DMS153 (cell line): ENCODE results near the gene POR.

ENCODE experiments used
- DNase-seq: peaks from one replicate; lab custom pipeline; 2025; lab: John Stamatoyannopoulos, UW

The POR gene

DNA sequence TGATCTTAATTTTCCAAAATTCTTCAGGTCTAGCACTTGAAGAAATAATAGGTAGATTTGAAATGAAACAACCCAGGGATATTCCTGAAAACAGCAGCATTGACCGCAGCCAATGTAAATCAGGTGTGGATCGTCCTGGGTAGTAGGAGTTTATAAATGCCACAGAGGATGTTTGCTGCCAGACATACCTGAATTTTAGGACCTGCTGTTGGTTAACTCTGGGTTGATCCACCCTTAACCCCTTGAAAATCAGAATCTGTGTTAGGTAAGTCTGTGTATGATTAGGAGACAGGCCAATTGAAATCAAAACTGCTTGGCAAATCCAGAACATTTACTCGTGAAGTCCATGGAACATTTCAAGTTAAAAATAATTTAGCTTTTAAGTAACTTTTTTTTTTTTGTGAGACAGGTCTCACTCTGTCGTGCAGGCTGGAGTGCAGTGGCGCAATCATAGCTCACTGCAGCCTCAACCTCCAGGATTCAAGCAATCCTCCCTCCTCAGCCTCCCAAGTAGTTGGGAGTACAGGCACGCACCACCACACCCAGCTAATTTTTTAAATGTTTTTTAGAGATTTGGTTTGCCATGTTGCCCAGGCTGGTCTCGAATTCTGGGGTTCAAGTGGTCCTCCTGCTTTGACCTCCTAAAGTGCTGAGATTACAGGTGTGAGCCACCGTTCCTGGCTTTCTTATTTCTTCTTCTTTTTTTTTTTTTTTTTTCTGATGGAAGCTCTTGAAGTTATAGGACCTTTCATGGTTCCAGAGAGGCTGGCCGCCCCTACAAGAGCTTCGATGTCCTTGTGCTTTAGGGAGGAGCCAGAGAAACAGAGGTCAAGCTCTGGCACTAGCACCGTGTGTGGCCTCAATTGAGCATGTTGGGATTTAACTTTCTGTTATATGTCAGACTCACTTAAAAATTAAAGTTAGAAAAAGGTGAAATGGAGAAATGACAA, 2.0 kb downstream of the POR start:
- DNase-seq, result no peak

DNA sequence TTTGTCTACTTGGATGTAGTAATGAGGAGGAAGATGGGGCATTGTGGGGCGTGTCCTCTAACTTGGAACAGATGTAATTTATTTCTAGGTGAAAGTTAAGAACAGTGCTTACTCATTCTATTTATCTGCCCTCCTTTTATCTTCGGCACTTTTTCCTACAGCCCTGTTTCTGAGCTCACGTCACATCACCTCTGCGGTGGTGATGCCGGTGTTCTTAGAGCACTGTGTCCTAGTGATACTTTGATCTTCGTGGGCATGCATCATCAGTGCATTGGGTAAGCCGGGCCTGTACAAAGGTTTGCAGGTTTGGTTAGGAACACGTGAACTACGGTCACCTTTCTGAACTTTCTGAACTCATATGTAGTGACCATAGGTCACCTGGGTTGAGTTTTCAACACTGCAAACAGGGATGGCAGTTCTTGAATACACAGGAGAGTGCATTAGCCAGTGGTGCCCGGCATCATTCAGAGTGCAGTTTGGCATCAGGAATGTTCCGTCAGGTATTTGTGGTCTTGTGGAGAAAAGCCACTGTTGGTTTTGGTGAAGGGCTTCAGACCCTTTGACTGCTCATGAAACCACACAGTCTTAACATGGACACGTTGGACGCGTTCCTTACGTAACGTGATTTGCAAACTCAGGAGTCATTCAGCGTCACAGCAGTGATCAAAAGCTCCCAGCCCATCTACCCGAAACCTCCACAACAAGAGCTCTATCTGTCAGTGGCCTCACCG, 5.6 kb downstream of the POR start:
- DNase-seq, result no peak

GRCh38 chr7:75921479-75921878, 6.5 kb downstream of the POR start:
- DNase-seq, result no peak

DNA sequence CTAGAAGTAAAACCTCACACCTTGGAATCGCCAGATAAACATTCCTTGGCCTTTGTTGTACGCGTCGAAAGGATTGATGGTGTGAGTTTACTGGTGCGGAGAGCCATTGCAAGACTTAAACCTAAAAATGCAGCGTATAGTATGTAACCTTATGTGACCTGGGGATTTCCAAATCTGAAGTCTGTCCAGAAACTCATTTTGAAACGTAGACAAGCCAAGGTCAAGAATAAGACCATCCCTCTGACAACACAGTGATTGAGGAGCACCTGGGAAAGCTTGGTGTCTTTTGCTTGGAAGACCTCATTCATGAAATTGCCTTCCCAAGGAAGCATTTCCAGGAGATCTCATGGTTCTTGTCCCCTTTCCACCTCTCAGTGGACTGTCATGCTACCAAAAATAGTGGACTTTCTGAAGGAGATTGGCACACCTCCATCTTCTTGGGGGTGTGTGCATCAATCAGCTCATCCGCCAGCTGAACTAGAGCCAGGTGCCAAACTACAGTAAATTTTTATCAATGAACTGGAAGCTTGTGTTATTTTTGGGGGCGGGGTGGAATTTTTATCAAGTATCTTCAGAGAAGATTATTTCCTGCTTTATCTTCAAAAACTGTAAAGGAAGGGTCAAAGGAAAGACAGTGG, 8.1 kb downstream of the POR start:
- DNase-seq, result no peak

DNA sequence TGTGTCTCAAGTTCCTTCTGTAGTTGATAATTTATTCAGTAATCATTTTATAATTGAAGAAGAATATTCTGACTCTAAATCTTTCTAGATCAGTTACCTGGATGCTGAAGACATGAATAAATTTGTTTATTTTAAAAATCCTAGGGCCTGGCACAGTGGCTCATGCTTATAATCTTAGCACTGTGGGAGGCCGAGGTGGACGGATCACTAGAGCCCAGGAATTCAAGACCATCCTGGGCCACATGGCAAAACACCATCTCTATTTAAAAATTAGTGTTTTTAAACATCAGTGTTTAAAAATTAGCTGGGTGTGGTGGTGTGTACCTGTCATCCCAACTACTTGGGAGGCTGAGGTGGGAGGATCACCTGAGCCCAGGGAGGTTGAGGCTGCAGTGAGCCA, 9.3 kb downstream of the POR start:
- DNase-seq, result no peak

DNA sequence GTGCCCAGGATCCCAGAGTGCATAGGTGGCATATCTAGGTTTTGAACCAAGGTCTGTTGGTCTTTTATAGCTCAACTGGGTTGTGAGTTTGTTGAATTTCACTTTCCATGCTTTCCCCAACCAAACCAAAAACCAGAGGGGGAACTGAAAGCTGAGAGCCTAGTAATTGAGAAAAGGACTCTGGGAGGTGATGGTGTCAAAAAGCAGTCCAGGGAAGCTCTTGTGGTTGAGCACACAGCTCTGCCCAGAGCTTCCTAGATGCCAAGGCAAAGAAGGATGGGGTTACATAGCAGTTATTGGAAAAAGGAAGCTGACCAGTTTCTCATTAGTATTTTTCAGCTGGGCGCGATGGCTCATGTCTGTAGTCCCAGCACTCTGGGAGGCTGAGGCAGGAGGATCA, 9.9 kb downstream of the POR start:
- DNase-seq, result no peak

- no peak for DNase-seq
Observed at GRCh38 chr7:75925717-75926435, 10.9 kb downstream of the POR start.

DNA sequence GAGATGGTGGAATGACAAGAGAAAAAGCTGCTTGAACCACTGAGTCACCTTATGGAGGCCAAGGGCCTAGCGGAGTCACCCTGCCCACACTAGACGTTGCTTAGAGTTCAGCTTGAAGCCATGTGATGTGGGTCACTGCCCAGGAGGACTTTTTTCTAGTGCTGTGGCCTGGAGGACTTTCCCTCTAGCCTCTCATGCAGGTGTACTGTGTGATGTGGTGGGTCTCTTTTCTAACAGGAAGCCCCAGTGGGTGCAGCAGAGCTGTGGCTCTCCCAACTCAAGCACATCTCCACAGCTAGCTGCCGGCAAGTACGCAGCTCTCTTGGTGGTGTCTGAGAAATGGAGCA, 13.6 kb downstream of the POR start:
- no peak for DNase-seq

DNA sequence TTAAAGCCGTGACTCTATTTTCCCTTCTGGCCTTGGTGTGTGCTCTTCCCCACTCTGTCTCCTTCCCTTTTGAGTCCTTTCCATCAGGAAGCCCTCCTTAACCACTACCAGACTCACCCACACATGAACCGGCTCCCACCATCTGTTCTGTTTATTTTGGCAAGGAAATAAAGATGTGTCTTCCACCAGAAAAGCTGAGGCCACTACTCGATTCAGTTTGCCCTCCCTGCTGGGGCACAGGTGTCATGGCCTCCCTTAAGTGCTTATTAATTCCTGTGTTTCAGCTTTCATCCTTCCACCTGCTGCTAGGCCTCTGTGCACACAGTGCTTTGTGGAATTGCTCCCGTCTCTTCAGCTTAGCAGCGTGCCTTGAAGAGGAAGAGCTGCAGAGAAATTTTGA, 16.7 kb downstream of the POR start:
- DNase-seq, result peak; percentile 86

DNA sequence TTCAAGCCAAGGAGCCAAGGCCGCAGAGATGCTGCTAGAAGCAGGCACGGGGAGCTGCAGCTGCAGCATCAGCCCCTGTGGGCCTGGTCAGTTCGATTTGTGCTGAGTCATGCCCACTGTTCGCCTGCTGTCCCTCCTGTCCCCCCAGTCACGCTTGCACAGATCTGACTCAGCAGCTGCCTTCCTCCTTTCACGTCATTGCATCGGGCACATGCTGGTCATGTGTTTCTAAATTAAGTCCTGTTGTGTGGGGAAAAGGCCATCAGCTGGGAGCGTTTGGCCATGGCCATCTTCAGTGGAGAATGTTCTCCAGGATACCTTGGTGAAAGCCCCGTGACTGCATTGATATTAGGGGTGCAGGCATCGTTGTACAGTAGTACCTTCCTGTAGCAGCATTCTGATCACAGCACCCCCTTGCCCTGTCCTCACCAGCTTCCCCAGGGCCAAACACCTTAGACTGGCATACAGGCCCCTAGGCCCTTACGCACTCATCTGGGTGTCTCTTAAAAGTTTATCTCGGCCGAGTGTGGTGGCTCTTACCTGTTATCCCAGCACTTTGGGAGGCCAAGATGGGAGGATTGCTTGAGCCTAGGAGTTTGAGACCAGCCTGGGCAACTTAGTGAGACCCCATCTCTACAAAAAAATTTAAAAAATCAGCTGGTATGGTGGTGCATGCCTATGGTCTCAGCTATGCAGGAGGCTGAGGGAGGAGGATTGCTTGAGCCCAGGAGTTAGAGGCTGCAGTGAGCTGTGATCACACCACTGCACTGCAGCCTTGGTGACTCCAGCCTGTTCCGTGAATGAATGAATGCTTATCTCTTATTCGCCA, 23.2 kb downstream of the POR start:
- no peak for DNase-seq

DNA sequence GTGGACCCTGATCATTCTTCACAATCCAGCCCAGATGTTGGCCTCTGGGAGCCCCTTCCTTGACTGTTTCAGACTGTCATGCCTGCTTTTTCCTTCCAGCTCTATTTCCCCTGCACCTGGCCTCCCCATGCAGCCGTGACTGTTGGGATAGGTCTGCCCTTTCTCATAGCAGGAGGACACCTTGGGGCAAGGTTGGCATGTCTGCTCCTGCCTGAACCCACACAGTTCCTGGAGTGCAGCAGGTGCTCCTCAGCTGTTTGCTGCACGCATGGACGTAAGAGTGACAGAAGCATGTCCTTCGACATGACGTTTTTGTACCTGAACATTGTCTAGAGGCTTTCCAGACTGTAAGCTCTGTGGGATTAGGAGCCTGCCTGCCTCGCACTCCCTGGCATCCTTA, 24.0 kb downstream of the POR start:
- DNase-seq, result no peak

DNA sequence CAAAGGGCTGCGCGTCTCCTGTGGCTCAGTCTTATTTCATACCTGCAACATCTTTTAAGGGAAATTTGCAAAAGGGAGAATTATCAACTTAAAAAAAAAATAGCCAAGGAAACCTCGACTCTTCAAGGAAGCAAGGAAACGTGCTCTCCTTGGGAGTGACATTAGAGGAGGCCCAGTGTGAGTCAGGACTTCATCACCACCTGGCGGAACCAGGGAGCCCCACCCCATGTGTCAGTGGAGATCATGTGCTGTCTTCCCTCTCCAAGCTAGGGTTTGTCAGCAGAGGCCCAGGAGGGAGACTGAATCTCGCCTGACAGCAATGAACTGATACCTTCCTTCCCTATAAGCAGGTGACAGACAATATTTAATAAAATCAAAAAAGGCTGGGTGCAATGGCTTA, 28.9 kb downstream of the POR start:
- DNase-seq, result no peak

DNA sequence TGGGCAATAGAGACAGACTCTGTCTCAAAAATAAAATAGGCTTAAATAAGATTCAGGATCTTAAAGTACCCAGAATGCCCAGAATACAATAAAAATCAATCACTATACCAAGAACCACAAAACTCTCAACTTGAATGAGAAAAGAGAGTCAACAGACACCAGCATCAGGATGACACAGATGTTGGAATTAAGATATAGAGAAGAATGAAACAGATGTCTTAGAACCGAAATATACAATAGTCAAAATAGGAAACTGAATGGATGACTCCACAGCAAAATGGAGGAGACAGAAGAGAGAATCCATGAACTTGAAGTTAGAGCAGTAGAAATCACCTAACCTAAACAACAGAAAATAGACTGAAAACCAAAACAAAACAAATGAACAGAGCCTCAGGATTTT, 29.6 kb downstream of the POR start:
- no peak for DNase-seq

DNA sequence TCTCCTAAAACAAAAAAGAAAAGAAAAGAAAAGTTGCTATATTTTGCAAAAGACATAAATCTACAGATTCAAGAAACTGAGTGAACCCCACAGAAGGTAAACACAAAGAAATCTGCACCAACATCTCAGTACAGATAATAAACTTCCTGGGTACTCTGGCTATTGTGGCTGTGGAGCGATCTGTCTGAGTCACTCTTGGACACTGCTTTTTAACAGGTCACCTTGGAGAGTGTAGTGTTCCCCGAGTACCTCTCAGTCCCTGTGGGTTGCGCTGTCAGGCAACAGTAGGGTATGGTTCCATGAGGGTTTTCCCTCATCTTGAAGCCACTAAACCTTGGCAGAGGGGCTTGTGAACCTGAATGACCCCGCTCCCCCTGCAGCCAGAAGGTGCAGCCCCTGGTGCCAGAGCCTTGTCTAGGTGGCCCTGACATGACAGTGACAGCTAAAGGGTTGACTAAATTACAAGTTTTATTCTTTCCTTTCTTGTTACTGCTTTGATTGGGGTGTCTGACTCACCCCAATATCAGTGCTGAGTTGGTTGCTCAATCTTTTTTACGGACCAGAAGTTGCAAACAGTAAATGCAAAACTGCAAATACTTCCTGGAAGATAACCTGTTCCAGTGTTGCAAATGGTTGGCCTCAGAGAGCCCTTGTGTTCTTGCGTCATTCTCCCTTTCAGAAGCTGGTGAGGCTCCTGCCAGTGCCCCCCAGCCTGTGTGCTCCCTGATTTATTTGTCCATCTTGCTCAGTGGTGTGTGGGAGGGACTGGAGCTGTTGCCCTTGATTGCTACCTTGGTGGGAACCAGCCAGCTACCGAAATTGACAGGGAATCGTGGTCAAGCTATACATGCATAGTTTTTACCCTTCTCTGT, 30.6 kb downstream of the POR start:
- no peak for DNase-seq

- DNase-seq, result no peak
Observed at GRCh38 chr7:75946207-75946855, 31.4 kb downstream of the POR start.

- DNase-seq, result no peak
Observed at GRCh38 chr7:75948179-75948578, 33.2 kb downstream of the POR start.

DNA sequence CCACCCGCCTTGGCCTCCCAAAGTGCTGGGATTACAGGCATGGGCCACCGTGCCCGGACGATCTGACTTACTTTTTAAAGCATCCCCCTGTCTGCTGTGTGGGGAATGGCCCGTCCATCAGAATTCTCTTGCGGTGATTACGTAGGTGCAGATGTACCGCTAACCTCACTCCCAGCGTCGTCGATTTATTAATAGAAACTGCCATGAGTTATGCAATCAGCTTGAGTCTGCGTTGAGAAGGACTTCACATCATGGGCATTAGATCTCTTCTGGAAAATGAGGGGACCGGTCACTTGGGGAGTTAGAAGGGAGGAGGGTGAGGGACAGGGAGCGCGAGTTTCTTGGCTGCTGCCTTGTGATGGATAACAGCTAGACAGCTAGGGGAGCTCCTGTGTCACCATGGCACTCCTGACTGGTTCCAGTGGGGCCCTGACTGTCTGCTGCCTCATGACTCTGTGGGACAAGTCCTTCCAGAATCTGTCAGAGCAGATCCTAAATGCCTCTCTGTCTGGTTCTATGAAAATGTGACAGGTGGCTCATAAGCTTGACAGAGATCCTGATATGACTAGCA, 35.2 kb downstream of the POR start:
- no peak for DNase-seq

- DNase-seq, result no peak
Observed at GRCh38 chr7:75951506-75951905, 36.6 kb downstream of the POR start.

GRCh38 chr7:75953431-75953830, 38.5 kb downstream of the POR start:
- no peak for DNase-seq

DNA sequence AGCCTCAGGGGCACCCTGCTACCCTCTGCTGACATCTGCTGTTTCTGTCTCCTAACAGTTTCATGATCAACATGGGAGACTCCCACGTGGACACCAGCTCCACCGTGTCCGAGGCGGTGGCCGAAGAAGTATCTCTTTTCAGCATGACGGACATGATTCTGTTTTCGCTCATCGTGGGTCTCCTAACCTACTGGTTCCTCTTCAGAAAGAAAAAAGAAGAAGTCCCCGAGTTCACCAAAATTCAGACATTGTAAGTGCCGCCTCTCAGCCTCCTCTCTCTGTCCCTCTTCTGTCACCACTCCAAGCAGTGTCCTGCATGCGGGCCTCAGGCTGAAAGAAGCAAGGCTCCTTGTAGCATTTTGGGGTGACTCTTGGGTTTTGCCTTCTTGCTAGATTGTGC, 39.0 kb downstream of the POR start:
- no peak for DNase-seq
